GM10266 (cell line): ENCODE measurements around the gene GSG1L.

Experiments used
- DNase-seq: peaks from one replicate; pipeline ENCODE4 v3.0.0; 2012; ENCODE audit errors: extremely low spot score
- CTCF ChIP-seq: IDR thresholded peaks from 2 replicates; pipeline ENCODE4 v1.5.1; 2012; ENCODE audit warnings: mild to moderate bottlenecking, low read depth; ENCODE audit not compliant: control insufficient read depth, insufficient read depth; ENCODE audit errors: missing control alignments

Gene GSG1L

GRCh38 chr16:27995378-27995777, 68.1 kb downstream of the GSG1L start:
- TF ChIP-seq CTCF = no peak

GRCh38 chr16:27994686-27995085, 68.8 kb downstream of the GSG1L start:
- no peak for TF ChIP-seq CTCF
- DNase-seq = no peak

More at GRCh38 chr16:27995378-27995777, 68.1 kb downstream of the GSG1L start:
- DNase-seq = no peak

- TF ChIP-seq CTCF = no peak
- no peak for DNase-seq
Measured at GRCh38 chr16:27993587-27993986, 69.9 kb downstream of the GSG1L start.

GRCh38 chr16:27991876-27992275, 71.6 kb downstream of the GSG1L start:
- TF ChIP-seq CTCF = no peak
- DNase-seq = no peak

GRCh38 chr16:27985981-27986380, 77.5 kb downstream of the GSG1L start:
- DNase-seq = no peak
- no peak for TF ChIP-seq CTCF

- no peak for DNase-seq
- TF ChIP-seq CTCF = no peak
Measured at GRCh38 chr16:27984121-27984520, 79.4 kb downstream of the GSG1L start.

GRCh38 chr16:27983244-27983643, 80.3 kb downstream of the GSG1L start:
- no peak for TF ChIP-seq CTCF
- DNase-seq = no peak
